ENCODE measurements around the gene CUX1.

Gene CUX1

DNA sequence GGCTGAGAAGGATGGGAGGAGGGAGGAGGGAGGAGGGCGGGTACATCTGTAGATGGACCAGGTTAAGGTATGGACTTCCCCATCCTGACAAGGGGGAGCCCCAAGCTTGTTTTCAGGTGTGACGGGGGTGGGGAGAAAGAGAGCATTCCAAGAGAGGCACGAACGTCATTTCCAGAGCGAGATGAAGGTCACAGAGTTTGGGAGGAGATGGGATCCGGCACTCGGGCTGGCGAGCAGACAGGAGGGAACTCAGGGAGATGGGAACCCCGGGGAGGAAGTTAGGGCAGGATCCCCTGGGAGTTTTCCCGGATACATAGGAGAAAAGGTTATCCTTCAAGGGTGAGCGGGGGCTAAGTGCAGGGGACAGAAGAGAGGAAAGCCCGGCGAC, 118.8 kb downstream of the CUX1 start:
- no peak for DNase-seq (ENCODE audit: low read depth in 2 of 2)

DNA sequence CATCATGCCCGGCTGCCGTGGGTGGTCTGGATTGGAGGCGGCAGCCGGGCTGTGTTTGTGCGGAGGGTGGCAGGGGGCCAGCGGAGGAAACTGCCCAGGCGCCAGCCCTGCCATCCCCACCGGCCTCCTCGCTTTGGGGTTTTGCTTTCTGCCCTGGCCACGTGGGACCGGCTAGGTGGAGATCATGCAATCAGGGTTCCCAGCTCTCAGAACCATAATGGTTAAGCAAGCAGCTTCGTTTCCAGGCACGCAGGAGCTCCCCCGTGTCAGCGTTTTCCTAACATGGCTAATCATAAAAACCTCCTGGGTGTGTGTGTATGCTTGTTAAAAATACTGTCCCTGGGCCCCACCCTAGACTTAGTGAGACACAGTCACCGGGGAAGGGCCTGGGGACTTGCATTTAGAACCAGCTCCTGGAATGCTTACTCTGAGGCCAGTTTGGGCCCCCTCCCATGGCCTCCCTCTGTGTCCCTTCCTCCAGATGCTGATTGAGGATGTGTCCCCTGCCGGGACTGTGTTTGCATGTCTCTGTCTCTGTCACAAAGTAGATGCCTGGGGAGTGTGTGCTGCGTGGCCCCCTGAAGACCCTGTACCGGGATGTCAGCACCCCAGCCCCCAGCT, 119.3 kb downstream of the CUX1 start:
- no peak for DNase-seq (ENCODE audit: low read depth in 2 of 2)

DNA sequence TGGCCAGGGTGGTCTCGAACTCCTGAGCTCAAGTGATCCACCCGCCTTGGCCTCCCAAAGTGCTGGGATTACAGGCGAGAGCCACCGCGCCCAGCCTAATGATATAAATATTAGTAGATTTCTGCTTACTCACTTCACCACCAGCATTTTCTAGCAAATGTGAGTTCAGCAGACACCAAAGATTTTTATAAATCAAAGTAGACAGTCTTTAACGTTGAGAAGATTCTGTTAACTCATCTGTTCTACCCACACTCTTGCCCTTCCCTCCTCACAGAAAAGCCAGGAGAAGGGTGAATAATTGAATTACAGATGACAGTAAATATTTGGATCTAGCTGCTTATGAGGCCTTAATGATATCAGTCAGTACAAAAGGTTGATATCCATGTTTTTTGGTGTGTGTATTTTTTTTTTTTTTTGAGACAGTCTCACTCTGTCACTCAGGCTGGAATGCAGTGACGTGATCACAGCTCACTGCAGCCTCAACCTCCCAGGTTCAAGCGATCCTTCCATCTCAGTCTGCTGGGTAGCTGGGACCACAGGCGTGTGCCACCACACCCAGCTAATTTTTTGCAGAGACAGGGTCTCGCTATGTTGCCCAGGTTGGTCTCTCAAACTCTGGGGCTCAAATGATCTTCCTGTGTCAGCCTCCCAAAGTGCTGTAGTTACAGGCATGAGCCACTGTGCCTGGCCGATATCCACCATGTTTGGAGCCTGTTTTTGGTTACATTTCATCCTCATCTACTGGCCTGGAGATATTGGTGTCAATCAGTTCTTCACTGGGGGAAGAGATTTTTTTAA, 120.5 kb downstream of the CUX1 start:
- DNase-seq (ENCODE audit: low read depth in 2 of 2): no peak

DNA sequence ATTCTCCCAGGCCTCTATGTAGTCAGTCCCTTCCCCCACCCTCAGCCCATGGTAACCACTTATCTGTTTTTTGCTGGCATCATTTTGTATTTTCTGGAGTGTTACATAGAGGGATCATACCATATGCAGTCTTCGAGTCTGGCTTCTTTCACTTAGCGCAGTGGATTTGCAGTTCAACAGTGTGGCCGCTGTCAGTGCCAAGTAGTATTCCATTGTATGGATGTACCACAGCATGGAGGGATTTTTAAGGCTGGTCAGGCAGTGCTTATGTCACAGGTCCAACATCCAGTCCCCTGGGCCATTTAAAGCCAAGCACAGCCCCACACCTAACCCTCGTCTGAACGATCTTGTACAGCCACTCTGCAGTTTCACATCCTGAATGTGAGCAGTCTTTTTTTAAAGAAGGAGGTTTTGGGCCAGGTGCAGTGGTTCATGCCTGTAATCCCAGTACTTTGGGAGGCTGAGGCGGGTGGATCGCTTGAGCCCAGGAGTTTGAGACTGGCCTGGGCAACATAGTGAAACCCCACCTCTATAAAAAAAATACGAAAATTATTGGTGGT, 121.8 kb downstream of the CUX1 start:
- DNase-seq (ENCODE audit: low read depth in 2 of 2): no peak

DNA sequence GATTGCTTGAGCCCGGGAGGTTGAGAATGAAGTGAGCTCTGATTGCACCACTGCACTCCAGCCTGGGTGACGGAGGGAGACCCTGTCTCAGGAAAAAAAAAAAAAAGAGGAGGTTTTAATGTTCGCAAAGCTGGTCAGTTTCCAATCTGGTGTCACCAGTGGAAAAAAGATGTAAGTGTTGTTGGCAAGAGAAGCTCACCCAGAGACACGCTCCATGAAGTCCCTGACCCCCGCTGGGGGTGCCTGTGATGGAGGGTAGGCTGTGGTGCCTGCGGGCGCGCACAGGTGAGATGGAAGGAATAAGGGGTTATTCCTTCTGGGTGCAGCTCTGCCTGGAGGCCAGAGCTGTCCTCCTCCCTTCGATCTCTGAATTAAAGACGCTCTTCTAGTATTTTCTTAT, 122.7 kb downstream of the CUX1 start:
- no peak for DNase-seq (ENCODE audit: low read depth in 2 of 2)

DNA sequence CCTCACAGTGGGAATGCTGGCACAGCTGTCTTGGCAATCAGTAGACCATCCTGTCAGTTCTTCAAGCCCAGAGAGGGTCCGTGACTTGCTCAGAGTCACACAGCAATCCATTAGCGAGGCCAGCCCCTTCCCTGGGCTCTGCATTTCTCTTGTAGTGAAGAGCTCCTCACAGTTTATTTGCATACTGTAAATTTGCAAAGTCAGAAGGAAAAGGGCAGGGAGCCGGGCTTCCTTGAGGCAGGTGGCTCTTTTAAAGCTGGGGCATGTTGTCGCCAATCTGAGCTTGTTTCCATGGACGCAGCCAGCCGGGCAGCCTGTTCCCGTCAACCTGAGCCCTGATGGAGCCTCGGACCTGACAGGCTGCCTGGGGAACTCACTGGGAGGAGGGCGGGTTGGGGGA, 123.4 kb downstream of the CUX1 start:
- DNase-seq (ENCODE audit: low read depth in 2 of 2): no peak

DNA sequence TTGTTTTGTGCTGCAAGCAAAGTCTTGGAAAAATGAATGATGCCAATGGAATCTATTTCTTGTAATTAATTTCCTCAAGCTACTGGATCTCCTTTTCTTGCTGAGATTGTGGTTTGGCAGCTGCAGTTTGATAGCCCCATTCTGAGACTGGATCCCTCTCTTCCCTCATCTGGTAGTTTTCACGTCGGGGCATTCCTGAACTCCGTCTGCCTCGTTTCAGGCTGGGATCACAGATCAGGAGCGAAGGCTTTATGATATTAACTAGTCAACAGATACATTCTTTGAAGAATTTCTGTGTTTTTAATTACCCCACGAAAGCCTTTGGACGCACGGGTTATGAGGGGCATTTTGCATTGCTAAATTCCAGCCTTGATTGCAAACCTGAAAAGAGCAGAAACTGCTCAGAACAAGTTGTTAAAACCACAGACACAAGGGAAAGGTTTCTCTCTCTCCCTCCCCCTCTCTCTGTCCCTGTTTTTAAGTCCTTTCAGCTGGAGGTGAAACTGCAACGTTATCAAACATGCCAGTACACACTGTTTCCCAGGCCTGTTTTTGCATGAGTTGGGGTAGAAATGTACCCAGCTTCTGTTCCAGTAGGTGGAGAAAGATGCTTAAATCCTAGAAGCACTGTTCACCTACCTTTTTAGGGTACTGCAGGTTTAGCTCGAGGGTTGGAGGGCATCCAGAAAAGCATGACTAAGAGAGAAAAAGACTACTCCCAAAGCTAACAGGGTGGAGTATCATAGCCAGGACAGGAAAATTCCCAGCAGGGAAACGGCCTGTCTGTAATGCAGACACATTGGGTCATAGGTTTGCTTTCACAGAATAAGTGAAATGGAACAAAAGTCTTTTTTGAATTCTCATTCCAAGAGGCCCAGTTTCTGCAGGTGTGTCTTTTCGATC, 124.3 kb downstream of the CUX1 start:
- no peak for DNase-seq (ENCODE audit: low read depth in 2 of 2)

DNA sequence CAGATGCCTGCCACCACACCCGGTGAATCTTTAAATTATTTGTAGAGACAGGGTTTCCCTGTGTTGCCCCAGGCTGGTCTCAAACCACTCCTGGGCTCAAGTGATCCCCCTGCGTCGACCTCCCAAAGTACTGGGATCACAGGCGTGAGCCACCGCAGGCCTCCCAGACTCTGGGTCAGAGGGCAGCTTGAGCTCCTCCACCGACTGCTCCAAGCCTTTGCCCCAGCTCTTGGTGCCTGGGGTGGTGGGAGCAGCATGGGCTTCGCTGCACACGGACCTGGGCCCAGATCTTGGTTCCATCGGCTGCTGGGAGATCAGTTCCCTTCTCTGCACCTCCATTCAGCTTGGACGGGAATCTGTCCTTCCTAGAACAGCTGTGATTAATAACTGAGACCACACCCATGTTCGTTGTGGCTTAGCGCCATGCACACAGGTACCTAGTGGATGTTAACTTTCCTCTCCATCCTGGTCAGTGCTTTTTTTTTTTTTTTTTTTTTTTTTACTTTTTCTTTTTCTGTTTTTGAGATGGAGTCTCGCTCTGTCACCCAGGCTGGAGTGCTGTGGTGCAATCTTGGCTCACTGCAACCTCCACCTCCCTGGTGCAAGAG, 125.3 kb downstream of the CUX1 start:
- no peak for DNase-seq (ENCODE audit: low read depth in 2 of 2)

DNA sequence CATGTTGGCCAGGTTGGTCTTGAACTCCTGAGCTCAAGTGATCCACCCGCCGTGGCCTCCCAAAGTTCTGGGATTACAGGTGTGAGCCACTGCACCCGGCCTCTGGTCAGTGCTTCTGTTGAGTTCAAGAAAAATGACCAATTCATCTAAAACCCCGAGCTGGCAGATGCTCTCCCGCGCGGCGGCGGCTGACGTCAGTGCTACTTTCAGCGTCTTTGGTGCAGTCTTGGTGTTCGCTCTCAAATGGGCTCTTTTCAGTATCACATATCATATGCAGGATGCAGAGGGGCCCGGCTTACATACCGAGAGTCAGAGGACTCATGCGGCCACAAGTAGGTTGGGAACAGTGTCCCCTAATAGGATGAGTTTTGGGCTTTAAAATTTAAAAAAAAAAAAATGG, 125.9 kb downstream of the CUX1 start:
- DNase-seq (ENCODE audit: low read depth in 2 of 2): no peak

DNA sequence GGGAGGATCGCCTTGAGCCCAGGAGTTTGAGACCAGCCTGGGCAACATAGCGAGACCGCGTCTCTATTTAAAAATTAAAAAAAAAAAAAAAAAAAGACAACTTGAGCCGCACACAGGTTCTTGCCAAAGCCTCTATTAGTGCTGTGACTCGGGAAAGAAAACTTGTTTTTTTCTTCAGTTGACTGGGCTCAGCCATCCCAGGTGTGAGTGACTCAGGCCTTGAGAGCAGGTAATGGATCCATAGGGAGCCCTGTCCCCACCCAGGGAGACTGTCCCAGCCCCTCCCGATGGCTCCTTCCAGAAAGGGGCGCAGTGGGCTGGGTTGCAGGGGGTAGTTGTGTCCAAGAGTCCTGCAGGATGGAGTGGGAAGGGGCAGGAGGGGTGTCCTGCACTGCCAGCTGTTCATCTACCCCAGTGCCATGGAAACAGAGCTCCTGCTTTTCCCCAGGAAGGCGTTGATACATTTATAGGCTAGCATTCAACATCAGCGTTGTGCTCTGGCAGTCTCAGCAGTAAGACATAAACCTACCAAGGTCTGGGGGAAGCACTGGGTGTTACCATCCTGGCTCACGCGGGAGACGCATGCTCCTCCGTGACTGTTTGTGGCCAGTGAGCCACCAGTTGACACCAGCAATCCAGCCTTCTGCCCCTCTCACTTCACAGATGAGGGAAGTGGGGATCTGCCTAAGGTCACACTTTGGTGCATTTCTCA, 126.6 kb downstream of the CUX1 start:
- DNase-seq (ENCODE audit: low read depth in 2 of 2): no peak

DNA sequence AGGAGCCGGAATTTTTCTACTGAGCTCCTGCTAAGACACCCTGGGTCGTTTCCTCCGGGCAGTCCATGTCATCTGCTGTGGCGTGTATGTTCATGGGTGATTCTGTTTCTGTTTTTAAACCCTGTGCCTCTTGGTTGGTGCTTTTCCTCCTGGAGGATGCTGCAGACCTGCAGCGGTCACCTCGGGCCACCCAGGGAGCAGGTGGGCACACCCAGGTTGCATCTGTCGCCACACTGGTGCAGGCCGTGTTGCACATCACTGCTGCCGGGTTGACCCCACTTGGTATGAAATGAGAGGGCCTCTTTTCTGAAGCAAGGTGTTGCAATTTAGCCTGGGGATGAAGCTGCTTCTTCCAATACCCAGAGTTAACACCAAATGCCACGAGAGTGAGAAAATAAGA, 127.2 kb downstream of the CUX1 start:
- no peak for DNase-seq (ENCODE audit: low read depth in 2 of 2)

DNA sequence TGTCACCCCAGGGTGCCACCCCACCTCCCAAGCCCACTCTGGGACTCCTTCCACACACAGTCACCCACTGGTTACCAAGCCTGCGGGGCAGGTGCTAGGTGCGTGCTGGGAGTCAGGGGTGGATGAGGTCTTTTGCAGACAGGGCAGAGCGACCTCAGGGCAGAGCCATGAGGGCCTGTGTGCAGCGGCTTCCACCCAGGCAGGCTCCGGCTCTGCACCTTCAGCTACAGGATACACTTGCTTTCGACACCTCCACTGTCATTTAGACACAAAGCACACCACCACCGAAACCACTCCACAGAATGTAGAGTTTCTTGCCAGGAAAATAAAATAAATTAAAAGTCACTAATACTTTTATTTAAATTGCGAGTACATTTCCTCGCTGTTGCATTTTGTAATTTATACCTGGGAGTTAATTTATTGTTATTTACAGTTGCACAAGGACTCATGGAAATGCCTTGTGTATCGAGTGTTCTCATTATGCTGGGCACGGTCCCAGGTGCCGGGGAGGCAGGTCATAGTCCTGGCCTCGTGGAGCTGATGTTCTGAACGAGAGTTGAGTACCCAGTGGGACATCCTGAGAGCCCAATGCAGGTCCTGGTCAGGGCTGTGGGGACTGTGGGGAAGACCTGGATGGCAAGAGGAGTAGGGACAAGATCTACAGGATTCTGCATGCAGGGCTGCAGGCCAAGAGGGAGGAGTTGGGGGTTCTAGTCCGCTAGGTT, 127.8 kb downstream of the CUX1 start:
- DNase-seq (ENCODE audit: low read depth in 2 of 2): no peak

DNA sequence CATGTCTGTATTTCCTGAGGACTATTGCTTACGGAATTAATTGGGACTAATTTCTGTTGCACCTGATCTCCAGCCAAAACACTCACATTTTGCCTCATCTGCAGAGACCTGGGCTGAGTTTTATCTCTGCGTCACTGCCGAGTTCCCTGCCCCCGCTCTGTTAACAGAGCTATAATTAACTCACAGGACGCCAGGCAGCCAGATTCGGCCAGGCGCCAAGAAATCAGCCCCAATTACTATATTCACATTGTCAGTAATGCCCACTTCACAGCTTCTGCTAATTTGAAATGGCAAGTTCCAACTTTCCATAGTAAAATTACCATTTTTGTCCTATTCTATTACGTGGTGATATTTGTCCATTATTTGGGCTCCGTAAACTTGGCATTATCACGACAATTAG, 130.5 kb downstream of the CUX1 start:
- no peak for DNase-seq (ENCODE audit: low read depth in 2 of 2)

DNA sequence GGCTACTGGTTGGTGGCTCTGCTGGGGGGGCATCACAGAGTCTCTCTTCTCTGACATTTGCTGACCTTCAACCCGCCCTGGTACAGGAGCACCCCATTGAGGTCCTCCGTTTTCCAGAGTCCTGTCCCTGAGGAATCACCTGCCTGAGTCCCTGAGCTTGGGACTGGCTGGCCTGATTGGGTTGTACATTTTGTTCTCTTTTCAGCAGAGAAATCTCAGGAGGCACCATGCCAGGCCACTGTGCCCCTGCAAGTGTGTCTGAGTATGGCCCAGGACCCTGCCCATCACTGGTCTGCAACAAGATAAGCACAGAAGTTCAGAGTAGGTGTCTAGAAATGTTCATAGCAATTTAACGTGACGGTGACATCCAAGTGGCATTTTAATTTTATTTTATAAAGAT, 131.2 kb downstream of the CUX1 start:
- DNase-seq (ENCODE audit: low read depth in 2 of 2): no peak

DNA sequence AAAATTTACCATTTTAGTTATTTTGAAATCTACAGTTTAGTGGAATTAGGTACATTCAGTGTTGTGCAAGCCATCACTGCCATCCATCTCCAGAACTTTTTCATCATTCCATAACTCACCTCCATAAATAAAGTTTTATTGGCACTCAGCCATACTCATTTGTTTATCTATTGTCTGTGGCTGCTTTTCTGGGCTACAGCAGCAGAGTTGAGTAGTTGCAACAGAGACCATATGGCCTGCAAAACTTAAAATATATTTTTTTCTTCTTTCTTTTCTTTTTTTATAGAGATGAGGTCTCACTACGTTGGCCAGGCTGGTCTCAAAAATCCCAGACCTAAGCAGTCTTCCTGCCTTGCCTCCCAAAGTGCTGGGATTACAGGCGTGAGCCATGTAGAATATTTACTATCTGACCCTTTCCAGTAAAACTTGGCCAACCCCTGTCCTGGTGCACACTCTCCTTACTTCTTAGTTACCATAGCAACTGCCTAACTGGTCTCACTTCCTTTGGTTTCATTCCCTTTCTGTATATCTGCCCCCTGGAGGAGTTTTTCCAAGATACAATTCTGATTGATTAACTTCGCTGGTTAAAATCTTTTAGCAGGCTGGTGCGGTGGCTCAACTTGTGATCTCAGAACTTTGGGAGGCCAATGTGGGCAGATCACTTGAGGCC, 133.2 kb downstream of the CUX1 start:
- no peak for DNase-seq (ENCODE audit: low read depth in 2 of 2)

DNA sequence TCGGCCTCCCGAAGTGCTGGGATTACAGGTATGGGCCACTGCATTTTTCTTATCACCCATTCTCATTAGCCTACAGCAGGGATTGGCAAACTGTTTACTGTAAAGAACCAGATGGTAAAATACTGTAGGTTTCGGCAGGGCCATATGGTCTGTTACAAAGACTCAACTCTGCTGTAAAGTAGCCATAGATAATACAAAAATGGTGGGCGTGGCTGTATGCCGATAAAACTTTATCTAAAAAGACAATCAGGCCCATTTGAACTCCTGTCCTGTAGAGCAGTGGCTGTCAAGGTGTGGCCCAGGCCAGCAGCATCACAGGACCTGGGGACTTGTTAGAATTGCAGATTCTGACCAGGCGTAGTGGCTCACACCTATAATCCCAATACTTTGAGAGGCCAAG, 134.3 kb downstream of the CUX1 start:
- DNase-seq (ENCODE audit: low read depth in 2 of 2): no peak

DNA sequence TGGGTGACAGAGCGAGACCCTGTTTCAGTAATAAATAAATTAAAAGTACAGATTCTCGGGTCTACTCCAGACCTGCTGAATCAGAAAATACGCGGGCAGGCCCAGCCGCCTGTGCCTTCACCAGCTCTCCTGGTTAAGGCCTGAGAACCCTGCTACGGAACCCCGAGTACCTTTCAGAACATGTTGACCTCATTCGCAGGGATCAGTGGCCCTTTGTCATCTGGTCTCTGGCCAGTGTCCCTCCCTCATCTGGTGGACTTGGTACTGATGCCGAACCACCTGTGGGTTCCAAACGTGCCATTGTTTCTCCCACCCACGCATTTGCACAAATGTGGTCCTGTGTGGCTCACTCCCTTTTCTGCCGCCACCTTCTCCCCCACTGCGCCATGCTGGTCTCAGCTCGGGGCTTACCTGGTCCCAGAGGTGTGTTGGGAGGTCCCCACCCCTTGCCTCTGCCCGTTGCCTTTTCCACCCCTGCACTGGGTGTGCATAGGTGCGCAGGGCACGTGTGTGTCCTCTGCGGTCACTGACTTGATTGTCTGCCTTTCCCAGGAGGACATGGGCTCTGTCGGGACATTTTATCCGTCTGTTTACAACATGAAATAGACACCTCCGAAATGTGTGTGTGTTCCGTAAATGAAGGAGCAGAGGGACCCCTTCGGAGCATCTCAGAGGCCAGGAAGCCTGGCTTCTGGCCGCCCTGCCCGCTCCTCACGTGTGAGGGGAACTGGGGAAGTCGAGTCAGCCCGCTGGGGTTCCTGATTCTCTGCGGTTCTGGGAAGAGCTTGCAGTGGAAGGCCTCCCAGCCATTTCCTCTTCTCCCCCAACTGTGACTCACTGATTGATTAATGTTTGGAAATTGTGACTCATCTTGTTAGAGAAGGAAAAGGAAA, 135.2 kb downstream of the CUX1 start:
- DNase-seq (ENCODE audit: low read depth in 2 of 2): no peak

DNA sequence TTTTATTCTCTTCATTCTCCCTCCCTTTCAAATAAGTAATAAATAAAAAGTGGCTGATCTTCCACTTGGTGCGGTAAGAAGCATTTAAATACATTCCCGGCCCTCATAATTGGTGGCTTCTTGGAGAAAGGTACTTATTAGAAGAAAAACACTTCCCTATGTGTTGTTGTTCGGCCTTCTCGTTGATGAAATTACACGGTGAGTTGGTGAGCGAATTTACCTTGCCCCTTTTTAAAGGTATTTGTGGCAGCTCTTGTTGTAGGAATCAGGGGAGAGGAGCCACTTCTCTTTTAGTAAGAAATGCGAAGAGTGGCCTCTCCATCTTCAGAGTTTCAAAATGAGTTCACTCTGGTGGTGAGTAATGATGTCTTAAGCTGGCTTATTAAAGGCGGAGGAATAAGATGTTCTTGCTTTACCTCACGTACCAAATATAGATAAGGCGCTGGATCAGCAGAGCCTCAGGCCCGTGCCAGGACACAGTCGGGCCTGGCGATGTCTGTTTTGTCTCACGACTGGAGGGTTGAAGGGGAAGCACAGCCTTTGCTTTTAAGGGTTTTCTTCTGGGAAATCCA, 135.9 kb downstream of the CUX1 start:
- DNase-seq (ENCODE audit: low read depth in 2 of 2): no peak

DNA sequence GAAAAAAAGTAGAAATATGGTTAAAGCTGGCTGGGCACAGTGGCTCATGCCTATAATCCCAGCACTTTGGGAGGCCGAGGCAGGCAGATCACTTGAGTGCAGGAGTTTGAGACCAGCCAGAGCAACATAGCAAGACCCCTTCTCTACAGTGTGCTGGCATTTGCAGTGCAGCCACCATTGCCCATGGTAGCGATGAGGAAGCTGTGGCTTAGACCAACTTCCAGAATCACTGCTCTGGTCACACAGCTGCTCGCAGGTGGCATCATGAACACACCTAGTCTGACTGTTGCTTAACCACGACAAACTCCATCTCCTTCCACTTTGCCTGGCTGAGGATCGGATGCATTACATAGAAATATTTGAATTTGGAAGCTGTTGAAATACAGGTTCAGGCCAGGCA, 137.1 kb downstream of the CUX1 start:
- DNase-seq (ENCODE audit: low read depth in 2 of 2): no peak

All from stimulated activated CD4-positive, alpha-beta T cell treated with anti-CD3 and anti-CD28 coated beads, Interleukin-1b, Interleukin-23, amount 100 ng/mL, for 1 hour (primary cell).